ENCODE data around the gene ITGB4.
A peak's percentile ranks its signal among the peaks of the same experiment; 100 is the strongest.

The ITGB4 gene

GRCh38 chr17:75771334-75772281 is 50.3 kb downstream of the ITGB4 start:
- TF ChIP-seq CTCF (IDR thresholded peaks at IDR 0.05; ENCODE audit: borderline replicate concordance, insufficient read depth, low read depth, low read length) = no peak
- no peak overlapping the region for H3K4me3 ChIP-seq (ENCODE audit: low read depth, low read length)

GRCh38 chr17:75773121-75773807 is 52.0 kb downstream of the ITGB4 start:
- H3K4me3 ChIP-seq (ENCODE audit: low read depth, low read length) = no peak overlapping the region

GRCh38 chr17:75773808-75774470 is 52.7 kb downstream of the ITGB4 start:
- 0 out of 2 replicates have a peak, but pooled peaks have one; percentile 9 for TF ChIP-seq CTCF (IDR thresholded peaks at IDR 0.05; ENCODE audit: borderline replicate concordance, insufficient read depth, low read depth, low read length)
- H3K4me3 ChIP-seq (ENCODE audit: low read depth, low read length) = no peak overlapping the region

More at GRCh38 chr17:75773121-75773807, 52.0 kb downstream of the ITGB4 start:
- no peak for TF ChIP-seq CTCF (IDR thresholded peaks at IDR 0.05; ENCODE audit: borderline replicate concordance, insufficient read depth, low read depth, low read length)

GRCh38 chr17:75774471-75774990 is 53.3 kb downstream of the ITGB4 start:
- no peak overlapping the region for H3K4me3 ChIP-seq (ENCODE audit: low read depth, low read length)
- TF ChIP-seq CTCF (IDR thresholded peaks at IDR 0.05; ENCODE audit: borderline replicate concordance, insufficient read depth, low read depth, low read length) = no peak

- TF ChIP-seq CTCF (IDR thresholded peaks at IDR 0.05; ENCODE audit: borderline replicate concordance, insufficient read depth, low read depth, low read length) = no peak
- no peak overlapping the region for H3K4me3 ChIP-seq (ENCODE audit: low read depth, low read length)
Observed at GRCh38 chr17:75774991-75775668, 53.9 kb downstream of the ITGB4 start.
